Gastroesophageal sphincter (tissue), 3 donors: ENCODE data around the gene SASH1.

Experiments
- CTCF ChIP-seq, 4 experiments: fragments of 200-600 bp in 2 of 4; fragments of 450-650 bp in 2 of 4; sonication (generic) in 1 of 4; IDR thresholded peaks; one replicate each; pipeline ENCODE4 v1.5.1; 2017 to 2019; ENCODE audit warnings: antibody characterized with exemption in 4 of 4, mild to moderate bottlenecking in 2 of 4, moderate library complexity in 2 of 4
- EP300 ChIP-seq: sonication (generic); formaldehyde crosslinking; IDR thresholded peaks from one replicate; pipeline ENCODE4 v1.6.1; 2017; ENCODE audit warnings: antibody characterized with exemption, mild to moderate bottlenecking
- POLR2AphosphoS5 ChIP-seq: sonication (generic); formaldehyde crosslinking; IDR thresholded peaks from one replicate; pipeline ENCODE4 v1.6.1; 2017; ENCODE audit warnings: antibody characterized with exemption

- TF ChIP-seq POLR2AphosphoS5 (no peak), CTCF (IDR thresholded peaks at IDR 0.05) (no peak), EP300 (no peak)
Observed at GRCh38 chr6:148448369-148449012, 105.9 kb downstream of the SASH1 start.
